Neural cell (in vitro differentiated cells): ENCODE data around the gene DPP9. TPM values are rescaled to one million over a fixed set of nuclear protein-coding genes. Genes with fewer than 3 reads are reported as not detected.

Experiments used
- H2AFZ ChIP-seq: fragments of 200-600, 300-800 bp; sonication (generic), shearing (Covaris generic); 2 replicates; pipeline ENCODE4 v1.6.0; 2014; ENCODE audit warnings: low read depth, mild to moderate bottlenecking, antibody characterized with exemption, low read length, moderate library complexity
- H3F3A ChIP-seq: fragments of 200-600 bp; shearing (Covaris generic); 2 replicates; pipeline ENCODE4 v1.6.1; 2016; ENCODE audit warnings: mild to moderate bottlenecking, moderate library complexity, mixed read lengths, antibody characterized with exemption, low read length; ENCODE audit not compliant: insufficient read depth, poor library complexity, severe bottlenecking
- H3K27ac ChIP-seq: fragments of 200-600, 300-800 bp; sonication (generic), shearing (Covaris generic); 2 replicates; pipeline ENCODE4 v1.5.1; 2014; ENCODE audit warnings: mild to moderate bottlenecking, low read length, moderate library complexity
- H3K27me3 ChIP-seq: fragments of 300-800, 200-600 bp; sonication (generic), shearing (Covaris generic); 2 replicates; pipeline ENCODE4 v1.6.0; 2014; ENCODE audit warnings: mild to moderate bottlenecking, low read depth, low read length, moderate library complexity; ENCODE audit not compliant: insufficient read depth
- H3K36me3 ChIP-seq: fragments of 300-800, 200-600 bp; sonication (generic), shearing (Covaris generic); 2 replicates; pipeline ENCODE4 v1.5.1; 2014; ENCODE audit warnings: mild to moderate bottlenecking, antibody characterized with exemption, low read length, moderate library complexity; ENCODE audit not compliant: insufficient read depth
- H3K4me2 ChIP-seq: fragments of 300-800, 200-600 bp; sonication (generic), shearing (Covaris generic); 2 replicates; pipeline ENCODE4 v1.6.0; 2014; ENCODE audit warnings: mild to moderate bottlenecking, low read length
- H3K4me3 ChIP-seq: fragments of 300-800, 200-600 bp; sonication (generic), shearing (Covaris generic); 2 replicates; pipeline ENCODE4 v1.5.1; 2014; ENCODE audit warnings: mild to moderate bottlenecking, low read length, moderate library complexity
- H3K79me2 ChIP-seq: fragments of 200-600 bp; shearing (Covaris generic); replicated peaks from 2 replicates; pipeline ENCODE4 v1.6.0; 2014; ENCODE audit warnings: mild to moderate bottlenecking, low read length, moderate library complexity; ENCODE audit not compliant: insufficient read depth
- H3K9ac ChIP-seq: fragments of 300-800, 200-600 bp; sonication (generic), shearing (Covaris generic); 2 replicates; pipeline ENCODE4 v1.6.1; 2016; ENCODE audit warnings: mild to moderate bottlenecking, low read length, mixed read lengths
- H3K9me2 ChIP-seq: fragments of 200-600 bp; shearing (Covaris generic); 2 replicates; pipeline ENCODE4 v1.6.1; 2016; ENCODE audit warnings: mild to moderate bottlenecking, low read length, mixed read lengths; ENCODE audit not compliant: insufficient read depth
- H3K9me3 ChIP-seq: fragments of 200-600, 300-800 bp; sonication (generic), shearing (Covaris generic); 2 replicates; pipeline ENCODE4 v1.6.1; 2016; ENCODE audit warnings: mild to moderate bottlenecking, mixed run types, low read length, moderate library complexity, mixed read lengths
- H4K20me1 ChIP-seq: fragments of 200-600 bp; shearing (Covaris generic); 2 replicates; pipeline ENCODE4 v1.6.1; 2016; ENCODE audit warnings: mild to moderate bottlenecking, mixed run types; ENCODE audit not compliant: insufficient read depth
- CTCF ChIP-seq: fragments of 450-650 bp; IDR thresholded peaks from 2 replicates; pipeline ENCODE4 v1.5.1; 2014; ENCODE audit warnings: antibody characterized with exemption, mild to moderate bottlenecking, moderate library complexity; ENCODE audit not compliant: poor library complexity, severe bottlenecking
- EP300 ChIP-seq: fragments of 450-650 bp; conservative IDR thresholded peaks from 2 replicates; pipeline ENCODE4 v1.6.1; 2014; ENCODE audit warnings: antibody characterized with exemption, mild to moderate bottlenecking, moderate library complexity; ENCODE audit not compliant: poor library complexity, severe bottlenecking
- EZH2 ChIP-seq: fragments of 200-600, 300-800 bp; shearing (Covaris generic), sonication (generic); IDR thresholded peaks from 2 replicates; pipeline ENCODE4 v1.6.1; 2014; ENCODE audit warnings: antibody characterized with exemption, low read length, borderline replicate concordance, mild to moderate bottlenecking; ENCODE audit not compliant: insufficient read depth, poor library complexity, severe bottlenecking
- MXI1 ChIP-seq: fragments of 450-650 bp; conservative IDR thresholded peaks from 2 replicates; pipeline ENCODE4 v1.6.1; 2014; ENCODE audit warnings: antibody characterized with exemption, mild to moderate bottlenecking; ENCODE audit not compliant: poor library complexity, severe bottlenecking
- POLR2AphosphoS5 ChIP-seq: IDR thresholded peaks from 2 replicates; pipeline ENCODE4 v1.6.1; 2012
- RAD21 ChIP-seq: fragments of 450-650 bp; conservative IDR thresholded peaks from 2 replicates; pipeline ENCODE4 v1.6.1; 2014; ENCODE audit warnings: antibody characterized with exemption, mild to moderate bottlenecking, moderate library complexity
- SMC3 ChIP-seq: fragments of 450-650 bp; conservative IDR thresholded peaks from 2 replicates; pipeline ENCODE4 v1.6.1; 2014; ENCODE audit warnings: antibody characterized with exemption, mild to moderate bottlenecking, moderate library complexity; ENCODE audit not compliant: poor library complexity
- TAF1 ChIP-seq: IDR thresholded peaks from 2 replicates; pipeline ENCODE4 v1.6.1; 2012; ENCODE audit warnings: low read depth
- polyA plus RNA-seq: library from polyadenylated mRNA; depleted of rRNA; stranded (reverse); fragments of >200 nt; gene quantifications from 2 replicates; pipeline ENCODE4 v1.2.3, GENCODE V29; 2014
- TF ChIP-seq, protein P1 (sequence below): IDR thresholded peaks from 2 replicates; pipeline ENCODE4 v1.6.1; 2012; ENCODE audit warnings: borderline replicate concordance

The DPP9 gene
- polyA plus RNA-seq, 1 donor from 2014 or later: 11.7 TPM

DNA sequence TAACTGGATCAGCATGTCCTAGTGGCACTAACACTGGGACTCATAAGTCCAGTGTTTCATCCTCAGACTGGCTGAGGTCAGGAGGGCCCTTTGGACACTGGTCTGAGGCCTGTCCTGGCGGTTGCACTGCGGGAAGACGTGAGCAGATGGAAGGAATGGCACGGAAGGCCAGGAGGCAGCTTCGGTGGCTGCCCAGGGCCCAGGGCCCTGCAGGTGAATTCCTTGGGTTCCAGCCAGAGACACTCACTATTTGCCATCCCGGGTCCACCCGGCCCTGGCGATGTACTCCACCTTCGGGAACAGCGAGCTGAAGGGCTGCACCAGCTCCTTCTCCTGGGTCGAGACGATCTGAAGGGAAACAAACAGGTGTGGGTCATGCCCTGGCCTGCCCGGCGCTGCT lies 26.3 kb downstream of the DPP9 start:
- no peaks in the 10 kb centered on the region for H3K36me3 ChIP-seq

DNA sequence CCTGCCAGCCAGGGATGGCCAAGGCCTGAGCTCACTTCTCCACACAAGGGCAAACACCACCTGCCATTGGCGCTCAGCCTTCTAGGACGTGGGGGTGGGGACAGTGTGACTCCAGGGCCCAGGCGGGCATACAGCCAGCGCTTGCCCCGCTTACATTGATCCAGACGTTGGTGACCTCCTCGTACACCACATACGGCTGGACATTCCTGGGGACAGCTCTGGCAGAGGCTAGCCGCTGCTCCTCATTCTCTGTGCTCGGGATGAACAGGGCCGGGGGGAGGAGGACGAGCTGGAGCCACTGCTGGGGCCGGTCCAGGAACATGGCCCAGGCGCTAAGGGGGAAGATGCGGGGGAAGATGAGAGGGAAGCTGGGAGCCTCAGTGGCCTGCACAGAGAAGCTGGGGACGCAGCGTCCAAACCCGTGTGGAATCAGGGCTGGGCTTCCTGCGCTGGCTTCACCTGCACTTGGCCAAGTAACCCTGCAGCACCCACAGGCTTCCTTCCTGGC lies 28.4 kb downstream of the DPP9 start:
- TF ChIP-seq POLR2AphosphoS5: no peak
- no peak for TF ChIP-seq SMC3
- TF ChIP-seq EP300: no peak
- no peak for TF ChIP-seq MXI1
- TF ChIP-seq RAD21: no peak
- no peak for TF ChIP-seq EZH2
- TF ChIP-seq CTCF: no peak
- no peak for TF ChIP-seq TAF1
- TF ChIP-seq, protein P1, sequence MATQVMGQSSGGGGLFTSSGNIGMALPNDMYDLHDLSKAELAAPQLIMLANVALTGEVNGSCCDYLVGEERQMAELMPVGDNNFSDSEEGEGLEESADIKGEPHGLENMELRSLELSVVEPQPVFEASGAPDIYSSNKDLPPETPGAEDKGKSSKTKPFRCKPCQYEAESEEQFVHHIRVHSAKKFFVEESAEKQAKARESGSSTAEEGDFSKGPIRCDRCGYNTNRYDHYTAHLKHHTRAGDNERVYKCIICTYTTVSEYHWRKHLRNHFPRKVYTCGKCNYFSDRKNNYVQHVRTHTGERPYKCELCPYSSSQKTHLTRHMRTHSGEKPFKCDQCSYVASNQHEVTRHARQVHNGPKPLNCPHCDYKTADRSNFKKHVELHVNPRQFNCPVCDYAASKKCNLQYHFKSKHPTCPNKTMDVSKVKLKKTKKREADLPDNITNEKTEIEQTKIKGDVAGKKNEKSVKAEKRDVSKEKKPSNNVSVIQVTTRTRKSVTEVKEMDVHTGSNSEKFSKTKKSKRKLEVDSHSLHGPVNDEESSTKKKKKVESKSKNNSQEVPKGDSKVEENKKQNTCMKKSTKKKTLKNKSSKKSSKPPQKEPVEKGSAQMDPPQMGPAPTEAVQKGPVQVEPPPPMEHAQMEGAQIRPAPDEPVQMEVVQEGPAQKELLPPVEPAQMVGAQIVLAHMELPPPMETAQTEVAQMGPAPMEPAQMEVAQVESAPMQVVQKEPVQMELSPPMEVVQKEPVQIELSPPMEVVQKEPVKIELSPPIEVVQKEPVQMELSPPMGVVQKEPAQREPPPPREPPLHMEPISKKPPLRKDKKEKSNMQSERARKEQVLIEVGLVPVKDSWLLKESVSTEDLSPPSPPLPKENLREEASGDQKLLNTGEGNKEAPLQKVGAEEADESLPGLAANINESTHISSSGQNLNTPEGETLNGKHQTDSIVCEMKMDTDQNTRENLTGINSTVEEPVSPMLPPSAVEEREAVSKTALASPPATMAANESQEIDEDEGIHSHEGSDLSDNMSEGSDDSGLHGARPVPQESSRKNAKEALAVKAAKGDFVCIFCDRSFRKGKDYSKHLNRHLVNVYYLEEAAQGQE: no peak
- no peak overlapping the region for H3K9ac ChIP-seq
- H3K27ac ChIP-seq: no peak overlapping the region

More for the DNA sequence above, 26.3 kb downstream of the DPP9 start:
- no peaks in the 10 kb centered on the region for H3K9me2 ChIP-seq
- H4K20me1 ChIP-seq: no peaks in the 10 kb centered on the region
- H3K27ac ChIP-seq: no peak overlapping the region
- H3K4me2 ChIP-seq: no peak overlapping the region
- H2AFZ ChIP-seq: no peak overlapping the region
- no peak for TF ChIP-seq SMC3
- no peak for TF ChIP-seq CTCF
- no peak for TF ChIP-seq TAF1
- no peaks in the 10 kb centered on the region for H3K27me3 ChIP-seq
- no peaks in the 10 kb centered on the region for H3F3A ChIP-seq
- H3K79me2 ChIP-seq: no peaks in the 10 kb centered on the region
- H3K4me3 ChIP-seq: no peak overlapping the region
- H3K9me3 ChIP-seq: no peaks in the 10 kb centered on the region
- H3K9ac ChIP-seq: no peak overlapping the region

More for the DNA sequence above, 28.4 kb downstream of the DPP9 start:
- no peak overlapping the region for H3K4me3 ChIP-seq
- H4K20me1 ChIP-seq: no peaks in the 10 kb centered on the region
- H3K36me3 ChIP-seq: no peaks in the 10 kb centered on the region
- no peaks in the 10 kb centered on the region for H3K27me3 ChIP-seq
- H3K9me3 ChIP-seq: no peaks in the 10 kb centered on the region
- no peak overlapping the region for H2AFZ ChIP-seq
- no peaks in the 10 kb centered on the region for H3K9me2 ChIP-seq
- no peak overlapping the region for H3K4me2 ChIP-seq
- H3F3A ChIP-seq: no peaks in the 10 kb centered on the region
- no peaks in the 10 kb centered on the region for H3K79me2 ChIP-seq
